ENCODE data around the gene ALX4. TPM values are rescaled to one million over a fixed set of nuclear protein-coding genes. Genes with fewer than 3 reads are reported as not detected.
A peak's percentile ranks its signal among the peaks of the same experiment; 100 is the strongest.

Gene ALX4
- total and polyA plus RNA-seq, 2 of the 8 experiments (the other 6 are each of a cell fraction or from before 2014, with no cell fraction given), result not detected

DNA sequence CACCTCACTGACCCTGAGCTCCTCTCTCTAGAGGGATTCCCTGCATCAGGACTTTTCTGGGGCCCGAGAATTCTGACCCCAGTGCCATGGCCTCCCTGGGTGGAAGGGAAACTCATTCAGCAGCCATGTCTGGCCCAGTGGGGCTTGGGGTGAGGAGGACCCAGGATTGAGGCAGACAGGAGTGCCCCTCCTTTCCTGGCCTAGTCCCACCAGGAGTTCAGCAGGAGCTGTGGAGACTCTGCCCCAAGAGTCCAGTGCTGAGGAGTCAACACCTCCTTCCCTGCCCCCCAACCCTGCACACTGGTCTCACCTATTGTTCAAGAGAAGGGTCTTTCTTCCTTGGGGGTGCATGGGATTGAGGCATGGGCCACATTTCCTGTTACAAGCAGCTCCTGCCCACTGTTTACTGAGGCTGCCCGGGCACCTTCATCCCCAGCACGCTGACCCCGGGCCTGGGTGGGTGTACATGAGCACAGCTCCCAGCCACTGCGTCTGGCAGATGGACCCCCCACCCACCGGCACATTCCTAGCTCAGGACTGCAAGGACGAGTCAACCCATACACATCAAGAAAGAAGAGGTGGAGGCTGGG lies 33.9 kb downstream of the ALX4 start:
- no peak overlapping the region for H2AK5ac ChIP-seq (ENCODE audit: low read depth, low read length)
- FAIRE-seq, result no peak

More for the DNA sequence above, 33.9 kb downstream of the ALX4 start:
- Histone ChIP-seq H3K4ac (replicated peaks; ENCODE audit: insufficient read length, low read depth, low read length) (no peak overlapping the region), H3K9ac (replicated peaks in 1 of 4; ENCODE audit: extremely low read depth in 1 of 4, low read depth in 3 of 4, low read length in 3 of 4) (no peak overlapping the region), H2BK12ac (ENCODE audit: low read depth, low read length) (no peak overlapping the region), H4K5ac (ENCODE audit: insufficient read length, low read depth, low read length) (no peak overlapping the region), H3K4me2 (ENCODE audit: insufficient read depth in 1 of 2, low read depth in 2 of 2, low read length in 2 of 2) (no peak overlapping the region), H4K91ac (replicated peaks; ENCODE audit: insufficient read length, low read length) (no peak overlapping the region), H3K23me2 (ENCODE audit: low read depth, low read length) (peaks cover 6% of the 10 kb centered on the region; the same call in 1 of the 2 replicates), H3K36me3 (ENCODE audit: control insufficient read depth in 2 of 4, insufficient read depth in 4 of 4, low read length in 3 of 4) (no peaks in the 10 kb centered on the region), H3K27me3 (replicated peaks in 1 of 4; ENCODE audit: control insufficient read depth in 3 of 4, extremely low read depth in 1 of 4, insufficient read depth in 3 of 4, low read length in 3 of 4) (no peaks in the 10 kb centered on the region), H3K18ac (ENCODE audit: extremely low read depth, low read length) (no peak overlapping the region), H4K20me1 (replicated peaks in 1 of 2; ENCODE audit: control insufficient read depth in 1 of 2, insufficient read depth in 2 of 2, low read length in 2 of 2) (no peaks in the 10 kb centered on the region), H3K79me1 (ENCODE audit: low read depth, low read length) (no peaks in the 10 kb centered on the region), H2BK15ac (ENCODE audit: low read length) (no peak overlapping the region), H2BK20ac (ENCODE audit: low read length) (no peak overlapping the region), H3K79me2 (ENCODE audit: control insufficient read depth in 1 of 2, insufficient read depth in 2 of 2, low read length in 2 of 2) (no peaks in the 10 kb centered on the region), H3K23ac (ENCODE audit: insufficient read length) (no peak overlapping the region), H3K9me3 (ENCODE audit: insufficient read depth in 2 of 2, low read depth in 1 of 2, low read length in 1 of 2) (no peaks in the 10 kb centered on the region), H2BK120ac (replicated peaks; ENCODE audit: low read depth, low read length) (no peak overlapping the region), H3K4me1 (replicated peaks in 1 of 4; ENCODE audit: control insufficient read depth in 3 of 4, insufficient read depth in 4 of 4, low read length in 3 of 4) (no peaks in the 10 kb centered on the region), H3K56ac (replicated peaks; ENCODE audit: insufficient read length, low read depth, low read length) (no peak overlapping the region), H2BK5ac (ENCODE audit: low read depth, low read length) (no peak overlapping the region), H3K14ac (ENCODE audit: insufficient read length) (no peak overlapping the region), H3K27ac (ENCODE audit: low read depth, low read length) (no peak overlapping the region), H4K8ac (ENCODE audit: extremely low read depth, insufficient read depth, low read length) (peak overlapping the region; percentile 72; the same call in 1 of the 2 replicates), H3K4me3 (ENCODE audit: extremely low read depth in 1 of 4, insufficient read depth in 2 of 4, low read depth in 3 of 4, low read length in 4 of 4) (no peak overlapping the region), H2AFZ (ENCODE audit: low read length) (no peak overlapping the region)
- DNase-seq (ENCODE audit: low read depth in 1 of 2, low spot score in 2 of 2), result no peak
- WGBS, 2 experiments (ENCODE audit: extremely low coverage in 1 of 2, insufficient coverage in 1 of 2, insufficient read length in 1 of 2, insufficient replicate concordance in 2 of 2, low coverage in 1 of 2, low lambda C conversion rate in 2 of 2, missing lambda C conversion rate in 1 of 2), result 84% methylated on average over 7 of the region's 7 CpGs; no CpG with 5 or more reads in 1 of the 2 experiments
- TF ChIP-seq HDAC6 (IDR thresholded peaks at IDR 0.05; ENCODE audit: low read depth, low read length) (no peak), ASH2L (IDR thresholded peaks at IDR 0.05; ENCODE audit: low read length) (no peak), TAF1 (IDR thresholded peaks at IDR 0.05; ENCODE audit: low read depth, low read length) (no peak), RBBP5 (IDR thresholded peaks at IDR 0.05; ENCODE audit: borderline replicate concordance, low read depth, low read length) (no peak), KDM1A (IDR thresholded peaks at IDR 0.05; ENCODE audit: borderline replicate concordance, low read length) (no peak), EP300 (IDR thresholded peaks at IDR 0.05; ENCODE audit: borderline replicate concordance in 1 of 2, low read depth in 2 of 2, low read length in 2 of 2) (no peak), RXRA (IDR thresholded peaks at IDR 0.05; ENCODE audit: insufficient read depth, low read depth, low read length) (no peak), SIRT6 (IDR thresholded peaks at IDR 0.05; ENCODE audit: low read length) (no peak), NRF1 (IDR thresholded peaks at IDR 0.05; ENCODE audit: low read depth, low read length) (no peak), CREB1 (IDR thresholded peaks at IDR 0.05) (no peak), CHD2 (IDR thresholded peaks at IDR 0.05; ENCODE audit: low read length) (no peak), RNF2 (IDR thresholded peaks at IDR 0.05; ENCODE audit: borderline replicate concordance, low read depth, low read length, missing control alignments, poor library complexity, severe bottlenecking) (no peak), CBX8 (IDR thresholded peaks at IDR 0.05; ENCODE audit: borderline replicate concordance, low read depth, low read length) (no peak)
- ChIA-PET POLR2A (ENCODE audit: partially characterized antibody) (no interaction called here), CTCF (ENCODE audit: partially characterized antibody) (interaction anchor here (0.5 to 2.3 kb wide), 7 partner anchors 10 to 182 kb away, joined by 3 to 13 read pairs (median 4); no protein-coding TSS in a partner anchor)
